Measurements from ENCODE around the gene SYTL2.

The SYTL2 gene

GRCh38 chr11:85762226-85762625, 48.7 kb downstream of the SYTL2 start:
- DNase-seq: no peak

- DNase-seq: no peak
Measured at GRCh38 chr11:85759915-85760314, 51.0 kb downstream of the SYTL2 start.

GRCh38 chr11:85758480-85759039, 52.4 kb downstream of the SYTL2 start:
- DNase-seq: peak; percentile 31

- DNase-seq: no peak
Measured at GRCh38 chr11:85758026-85758425, 52.9 kb downstream of the SYTL2 start.

- peak; percentile 26 for DNase-seq
Measured at GRCh38 chr11:85756401-85757200, 54.3 kb downstream of the SYTL2 start.

GRCh38 chr11:85755701-85756100, 55.2 kb downstream of the SYTL2 start:
- no peak for DNase-seq

- no peak for DNase-seq
Measured at GRCh38 chr11:85755285-85755684, 55.7 kb downstream of the SYTL2 start.

- peak; percentile 91 for DNase-seq
Measured at GRCh38 chr11:85752890-85753581, 57.9 kb downstream of the SYTL2 start.

GRCh38 chr11:85752201-85752889, 58.6 kb downstream of the SYTL2 start:
- peak; percentile 21 for DNase-seq

- no peak for DNase-seq
Measured at GRCh38 chr11:85751724-85752123, 59.2 kb downstream of the SYTL2 start.

- DNase-seq: peak; percentile 33
Measured at GRCh38 chr11:85750646-85751045, 60.3 kb downstream of the SYTL2 start.

GRCh38 chr11:85749884-85750283, 61.1 kb downstream of the SYTL2 start:
- DNase-seq: peak; percentile 41

GRCh38 chr11:85749287-85749834, 61.6 kb downstream of the SYTL2 start:
- no peak for DNase-seq

- DNase-seq: no peak
Measured at GRCh38 chr11:85748455-85748891, 62.5 kb downstream of the SYTL2 start.

- DNase-seq: no peak
Measured at GRCh38 chr11:85746670-85747069, 64.3 kb downstream of the SYTL2 start.

- no peak for DNase-seq
Measured at GRCh38 chr11:85745626-85746025, 65.3 kb downstream of the SYTL2 start.

GRCh38 chr11:85742873-85743275, 68.1 kb downstream of the SYTL2 start:
- DNase-seq: no peak

- no peak for DNase-seq
Measured at GRCh38 chr11:85742348-85742747, 68.6 kb downstream of the SYTL2 start.

- no peak for DNase-seq
Measured at GRCh38 chr11:85740481-85741400, 70.2 kb downstream of the SYTL2 start.

- DNase-seq: no peak
Measured at GRCh38 chr11:85737738-85738137, 73.2 kb downstream of the SYTL2 start.

- no peak for DNase-seq
Measured at GRCh38 chr11:85735876-85736460, 75.0 kb downstream of the SYTL2 start.
